HepG2 (cell line): ENCODE measurements around the gene APOL2. TPM values are rescaled to one million over a fixed set of nuclear protein-coding genes. Genes with fewer than 3 reads are reported as not detected.

Experiments
- ATAC-seq: fragments of 200-7000 bp; cut with Tn5 transposase; 3 replicates; pipeline ENCODE4 v1.9.1; 2020; ENCODE audit warnings: mild to moderate bottlenecking, moderate library complexity
- BruUV-seq: library from RNA; stranded (reverse); fragments of 400-500 nt; replicated peaks from 2 replicates; lab custom pipeline; 2021; lab: Mats Ljungman, UMichigan
- CTCF ChIA-PET: fragments of 300-600 bp; formaldehyde crosslinking; extraction: SDS; loops from one replicate; lab custom pipeline; 2021; ENCODE audit warnings: low total read pairs, inconsistent platforms, low intra/inter-chr PET ratio; lab: Yijun Ruan, JAX
- POLR2A ChIA-PET: fragments of 350-600 bp; sonication (Branson Sonifier 250); formaldehyde crosslinking; loops from one replicate; lab custom pipeline; 2020; ENCODE audit warnings: antibody characterized with exemption, inconsistent platforms; lab: Yijun Ruan, JAX
- DNase-seq: peaks from one replicate; pipeline ENCODE4 v3.0.0-alpha.2; 2015; ENCODE audit warnings: low spot score
- FAIRE-seq: peaks from 3 replicates; lab custom pipeline; 2011; peaks lifted over from hg19 to GRCh38; lab: Jason Lieb, UNC
- H2AFZ ChIP-seq: one replicate; pipeline ENCODE4 v1.6.1; 2011; ENCODE audit warnings: low read length, inconsistent platforms
- H3K27ac ChIP-seq: fragments of 300-600 bp; 3 replicates; pipeline ENCODE4 v1.8.0; 2011; ENCODE audit warnings: mixed run types, mild to moderate bottlenecking, mixed read lengths, low read length, inconsistent platforms; ENCODE audit not compliant: insufficient read depth; ENCODE audit errors: extremely low read length
- H3K27me3 ChIP-seq, 2 experiments: fragments of 200-600 bp in 1 of 2; 2 replicates in 1 of 2; 3 replicates in 1 of 2; pipeline versions ENCODE4 v1.6.0 to v1.8.0; 2011; ENCODE audit warnings: low read length in 2 of 2, mild to moderate bottlenecking in 2 of 2, moderate library complexity in 2 of 2, inconsistent platforms in 1 of 2; ENCODE audit not compliant: insufficient read depth in 2 of 2, control insufficient read depth in 1 of 2
- H3K36me3 ChIP-seq, 2 experiments: fragments of 200-600 bp in 1 of 2; replicated peaks in 1 of 2; 2 replicates in 1 of 2; 3 replicates in 1 of 2; pipeline versions ENCODE4 v1.5.1 to v1.8.0; 2011; ENCODE audit warnings: low read length in 2 of 2, inconsistent platforms in 1 of 2; ENCODE audit not compliant: insufficient read depth in 2 of 2, control insufficient read depth in 1 of 2
- H3K4me1 ChIP-seq: 2 replicates; pipeline ENCODE4 v1.5.1; 2012; ENCODE audit warnings: low read length, inconsistent platforms; ENCODE audit not compliant: insufficient read depth
- H3K4me2 ChIP-seq: 2 replicates; pipeline ENCODE4 v1.6.0; 2011; ENCODE audit warnings: low read depth, low read length, inconsistent platforms
- H3K4me3 ChIP-seq, 3 experiments: fragments of 200-600 bp in 1 of 3; sonication (generic), shearing (Covaris generic) in 1 of 3; replicated peaks in 1 of 3; 2 replicates each; pipeline ENCODE4 v1.5.1; 2011 to 2016; ENCODE audit warnings: low read length in 3 of 3, inconsistent platforms in 2 of 3, low read depth in 2 of 3, mild to moderate bottlenecking in 2 of 3, control low read depth in 1 of 3, mixed read lengths in 1 of 3; ENCODE audit not compliant: insufficient read depth in 1 of 3
- H3K79me2 ChIP-seq: one replicate; pipeline ENCODE4 v1.6.1; 2011; ENCODE audit warnings: low read length, inconsistent platforms; ENCODE audit not compliant: insufficient read depth
- H3K9ac ChIP-seq: 2 replicates; pipeline ENCODE4 v1.6.0; 2011; ENCODE audit warnings: mild to moderate bottlenecking, low read depth, low read length, inconsistent platforms; ENCODE audit not compliant: insufficient read depth
- H3K9me3 ChIP-seq: 2 replicates; pipeline ENCODE4 v1.5.1; 2012; ENCODE audit warnings: mild to moderate bottlenecking, low read length
- H4K20me1 ChIP-seq: 2 replicates; pipeline ENCODE4 v1.6.0; 2011; ENCODE audit warnings: inconsistent platforms, mild to moderate bottlenecking, low read length, moderate library complexity; ENCODE audit not compliant: insufficient read depth
- ATF4 ChIP-seq, 2 experiments: fragments of 450-650 bp in 1 of 2; sonication (generic) in 1 of 2; formaldehyde crosslinking; IDR thresholded peaks; 2 replicates each; pipeline versions ENCODE4 v1.5.0 to v1.8.0; 2020 to 2022; ENCODE audit warnings: mild to moderate bottlenecking in 1 of 2, missing genetic modification reagents in 1 of 2
- E2F5 ChIP-seq: sonication (generic); formaldehyde crosslinking; conservative IDR thresholded peaks from 2 replicates; pipeline ENCODE4 v1.4.0; 2020; ENCODE audit warnings: missing genetic modification reagents
- ELF3 ChIP-seq: IDR thresholded peaks from 2 replicates; pipeline ENCODE4 v1.6.1; 2016; ENCODE audit warnings: missing genetic modification reagents, missing compliant biosample characterization
- KLF13 ChIP-seq: sonication (generic); formaldehyde crosslinking; IDR thresholded peaks from 2 replicates; pipeline ENCODE4 v1.4.0; 2020; ENCODE audit warnings: mild to moderate bottlenecking, missing genetic modification reagents
- MIXL1 ChIP-seq: IDR thresholded peaks from 2 replicates; pipeline ENCODE4 v1.6.1; 2016
- NBN ChIP-seq: fragments of 450-650 bp; conservative IDR thresholded peaks from 2 replicates; pipeline ENCODE4 v1.6.1; 2017
- NFYB ChIP-seq: sonication (generic); formaldehyde crosslinking; IDR thresholded peaks from 2 replicates; pipeline ENCODE4 v1.4.0; 2020; ENCODE audit warnings: missing genetic modification reagents
- RARA ChIP-seq: IDR thresholded peaks from 2 replicates; pipeline ENCODE4 v1.6.1; 2016; ENCODE audit warnings: missing genetic modification reagents, missing compliant biosample characterization
- SNRNP70 ChIP-seq: fragments of 200-400 bp; formaldehyde crosslinking; IDR thresholded peaks from 2 replicates; pipeline ENCODE4 v1.6.1; 2017; ENCODE audit warnings: mild to moderate bottlenecking, low read depth, low read length, moderate library complexity
- TEAD3 ChIP-seq: optimal IDR thresholded peaks from 2 replicates; pipeline ENCODE3; 2016; ENCODE audit warnings: borderline replicate concordance
- ZHX1 ChIP-seq: sonication (generic); formaldehyde crosslinking; IDR thresholded peaks from 2 replicates; pipeline ENCODE4 v1.8.1; 2022; ENCODE audit warnings: low read depth, mild to moderate bottlenecking, missing genetic modification reagents
- ZNF160 ChIP-seq: sonication (generic); formaldehyde crosslinking; IDR thresholded peaks from 2 replicates; pipeline ENCODE4 v1.8.0; 2022; ENCODE audit warnings: mild to moderate bottlenecking, inconsistent platforms, missing genetic modification reagents
- ZNF317 ChIP-seq: sonication (generic); formaldehyde crosslinking; IDR thresholded peaks from 2 replicates; pipeline ENCODE4 v1.5.0; 2020; ENCODE audit warnings: mild to moderate bottlenecking, missing genetic modification reagents
- ZNF382 ChIP-seq: sonication (generic); formaldehyde crosslinking; IDR thresholded peaks from 2 replicates; pipeline ENCODE4 v1.5.0; 2020; ENCODE audit warnings: missing genetic modification reagents, mild to moderate bottlenecking, borderline replicate concordance
- ZNF496 ChIP-seq: sonication (generic); formaldehyde crosslinking; IDR thresholded peaks from 2 replicates; pipeline ENCODE4 v1.8.1; 2023; ENCODE audit warnings: mild to moderate bottlenecking, moderate library complexity, missing genetic modification reagents; ENCODE audit not compliant: insufficient replicate concordance
- ZNF543 ChIP-seq: sonication (generic); formaldehyde crosslinking; IDR thresholded peaks from 2 replicates; pipeline ENCODE4 v1.4.0; 2020; ENCODE audit warnings: mild to moderate bottlenecking, missing genetic modification reagents
- ZNF614 ChIP-seq: IDR thresholded peaks from 2 replicates; pipeline ENCODE4 v1.6.1; 2018; ENCODE audit warnings: missing biosample characterization, missing genetic modification reagents, inconsistent platforms, borderline replicate concordance
- ZNF746 ChIP-seq: sonication (generic); formaldehyde crosslinking; IDR thresholded peaks from 2 replicates; pipeline ENCODE4 v1.8.0; 2022; ENCODE audit warnings: mild to moderate bottlenecking, missing genetic modification reagents
- ZSCAN20 ChIP-seq: sonication (generic); formaldehyde crosslinking; IDR thresholded peaks from 2 replicates; pipeline ENCODE4 v1.4.0; 2020; ENCODE audit warnings: missing genetic modification reagents, mild to moderate bottlenecking, borderline replicate concordance
- ZSCAN22 ChIP-seq: sonication (generic); formaldehyde crosslinking; IDR thresholded peaks from 2 replicates; pipeline ENCODE4 v1.4.0; 2020; ENCODE audit warnings: mild to moderate bottlenecking, missing genetic modification reagents
- WGBS: methylation state at CpG from one replicate; pipeline ENCODE4 v1.1.6; 2017; ENCODE audit warnings: low lambda C conversion rate; 5-methylcytosine and 5-hydroxymethylcytosine counted together
- in situ Hi-C: cut with HindIII; loops from 2 replicates; pipeline ENCODE4 v1.10.0; 2017; ENCODE audit warnings: low pct_unique_long_range_greater_than_20kb; ENCODE audit not compliant: extremely low pct_ligation_motif_present
- intact Hi-C: fragments of 100-400 bp; cut with micrococcal nuclease; formaldehyde crosslinking; loops from one replicate; pipeline ENCODE4 v1.10.0; 2022; ENCODE audit not compliant: unreplicated experiment
- polyA plus RNA-seq, 8 experiments: library from polyadenylated mRNA; depleted of rRNA in 3 of 8; stranded (reverse) in 7 of 8; unstranded in 1 of 8; fragments of >200 nt; fragmentation: Illumina TruSeq in 4 of 8; extraction: Trizol in 4 of 8; gene quantifications; 2 replicates each; pipeline versions ENCODE4 v1.2.1 to v1.2.3, GENCODE V29; 2011 to 2016; ENCODE audit warnings: low read depth in 4 of 8, missing spikeins in 1 of 8, mixed read lengths in 1 of 8; ENCODE audit not compliant: insufficient read depth in 1 of 8
- total RNA-seq, 5 experiments: library from RNA; depleted of rRNA; stranded (reverse); fragments of >200 nt; fragmentation: Illumina TruSeq; extraction: Trizol; gene quantifications; 2 replicates each; pipeline ENCODE4 v1.2.3, GENCODE V29; 2016; ENCODE audit warnings: low read depth in 1 of 5

Gene APOL2
- total and polyA plus RNA-seq, 2 of the 13 experiments (the other 11 are each of a cell fraction or from before 2014, with no cell fraction given) = 28.7 to 51.2 TPM

- FAIRE-seq (no peak), ATAC-seq (no peak), DNase-seq (no peak)
- peaks cover 9 to 59% of the 10 kb centered on the region in 2 experiments for H3K36me3 ChIP-seq
- H3K27ac ChIP-seq = no peak overlapping the region
- no peaks in the 10 kb centered on the region for H3K9me3 ChIP-seq
- no peak overlapping the region for H3K4me3 ChIP-seq
- TF ChIP-seq NFYB (CRISPR knock-in tag) = no peak
- no peak for TF ChIP-seq KLF13 (CRISPR knock-in tag)
- TF ChIP-seq ELF3 (CRISPR knock-in tag) = no peak
- no peak for TF ChIP-seq ZHX1
- no peak for TF ChIP-seq ZNF382 (CRISPR knock-in tag)
- no peak for TF ChIP-seq ZNF614
- TF ChIP-seq ZNF317 = no peak
- TF ChIP-seq ZNF746 (CRISPR knock-in tag) = no peak
- TF ChIP-seq ZNF496 = no peak
- TF ChIP-seq RARA (CRISPR knock-in tag) = no peak
- no peak for TF ChIP-seq TEAD3 (CRISPR knock-in tag)
- no peak for TF ChIP-seq ZSCAN20 (CRISPR knock-in tag)
- no peak for TF ChIP-seq E2F5 (CRISPR knock-in tag)
- TF ChIP-seq ZNF543 (CRISPR knock-in tag) = no peak
- TF ChIP-seq ATF4 (CRISPR knock-in tag; IDR thresholded peaks at IDR 0.05) = no peak
- TF ChIP-seq ZNF160 = no peak
- TF ChIP-seq ZSCAN22 (CRISPR knock-in tag) = no peak
- TF ChIP-seq SNRNP70 = no peak
- TF ChIP-seq NBN = no peak
- no peak for TF ChIP-seq MIXL1 (CRISPR knock-in tag)
- intact Hi-C loops = no loop called here
- POLR2A ChIA-PET = interaction anchor here (0.5 kb wide), 1 partner anchor 62 kb away, joined by 3 read pairs; no protein-coding TSS in a partner anchor
- H3K9ac ChIP-seq = no peak overlapping the region
- no TSS peak for BruUV-seq
- no peak overlapping the region for H3K4me2 ChIP-seq
- CTCF ChIA-PET = no interaction called here
- in situ Hi-C loops = no loop called here
- no peak overlapping the region for H2AFZ ChIP-seq
- no peaks in the 10 kb centered on the region for H4K20me1 ChIP-seq
- peaks cover 13% of the 10 kb centered on the region for H3K79me2 ChIP-seq
- H3K4me1 ChIP-seq = peaks cover 85% of the 10 kb centered on the region
- no peaks in the 10 kb centered on the region for H3K27me3 ChIP-seq
- WGBS = 93% methylated on average over 12 of the region's 14 CpGs
Observed at GRCh38 chr22:36259615-36260300, 20.4 kb upstream of the APOL2 start.
